MCF 10A (cell line): ENCODE measurements around the gene CR1. TPM values are rescaled to one million over a fixed set of nuclear protein-coding genes. Genes with fewer than 3 reads are reported as not detected.

ENCODE experiments used
- Bru-seq: library from RNA; stranded (reverse); fragments of 400-500 nt; gene quantifications from one replicate; lab custom pipeline; 2021; lab: Mats Ljungman, UMichigan
- BruChase-seq, 2 experiments: library from RNA; stranded (reverse); fragments of 400-500 nt; gene quantifications; one replicate each; lab custom pipeline; 2021; lab: Mats Ljungman, UMichigan
- BruUV-seq: library from RNA; stranded (reverse); fragments of 400-500 nt; replicated peaks from 2 replicates; lab custom pipeline; 2021; lab: Mats Ljungman, UMichigan
- CTCF ChIA-PET: fragments of 300-600 bp; sonication (Branson Sonifier 250); formaldehyde crosslinking; extraction: SDS; loops from one replicate; lab custom pipeline; 2021; ENCODE audit warnings: antibody characterized with exemption, inconsistent platforms; lab: Yijun Ruan, JAX
- POLR2A ChIA-PET: fragments of 300-600, 350-650 bp; sonication (Branson Sonifier 250); formaldehyde crosslinking; extraction: SDS; loops from one replicate; lab custom pipeline; 2020; ENCODE audit warnings: antibody characterized with exemption, inconsistent platforms; lab: Yijun Ruan, JAX
- DNase-seq: peaks from one replicate; pipeline ENCODE4 v3.0.0-alpha.2; 2018; ENCODE audit not compliant: unreplicated experiment
- H3K27ac Mint-ChIP-seq: one replicate; pipeline ENCODE4 v1.8.0; 2022; ENCODE audit warnings: mild to moderate bottlenecking, low read depth, mixed read lengths; ENCODE audit not compliant: unreplicated experiment
- H3K27me3 Mint-ChIP-seq: one replicate; pipeline ENCODE4 v1.8.0; 2022; ENCODE audit warnings: mixed read lengths; ENCODE audit not compliant: insufficient read depth, unreplicated experiment
- H3K36me3 Mint-ChIP-seq: one replicate; pipeline ENCODE4 v1.8.0; 2022; ENCODE audit warnings: mild to moderate bottlenecking, moderate library complexity, mixed read lengths; ENCODE audit not compliant: insufficient read depth, unreplicated experiment
- H3K4me1 Mint-ChIP-seq: one replicate; pipeline ENCODE4 v1.8.0; 2022; ENCODE audit warnings: mixed read lengths; ENCODE audit not compliant: insufficient read depth, unreplicated experiment
- H3K4me3 Mint-ChIP-seq: one replicate; pipeline ENCODE4 v1.8.0; 2022; ENCODE audit warnings: mild to moderate bottlenecking, moderate library complexity, mixed read lengths; ENCODE audit not compliant: unreplicated experiment
- H3K9me3 Mint-ChIP-seq: one replicate; pipeline ENCODE4 v1.8.0; 2022; ENCODE audit warnings: mixed read lengths; ENCODE audit not compliant: unreplicated experiment
- intact Hi-C: fragments of 100-400 bp; cut with micrococcal nuclease; formaldehyde crosslinking; loops from 2 replicates; pipeline ENCODE4 v1.14.1; 2022
- long read RNA-seq: library from polyadenylated mRNA; stranded (forward); transcript quantifications from one replicate; pipeline ENCODE4 v2.0.0, GENCODE V29; 2022
- total RNA-seq: library from RNA; stranded (reverse); gene quantifications from 2 replicates; pipeline ENCODE4 v1.2.3, GENCODE V29; 2022
- TF ChIP-seq, protein P1 (sequence below): fragments of 200-600 bp; IDR thresholded peaks from one replicate; pipeline ENCODE4 v1.8.0; 2022; ENCODE audit warnings: antibody characterized with exemption, mild to moderate bottlenecking; ENCODE audit not compliant: unreplicated experiment

The CR1 gene
- not detected in 2 replicates for total RNA-seq
- Bru-seq, nascent RNA: not detected
- BruChase-seq, experiment 1, labeled RNA remaining after a 6-hour chase: percentile 1 among the genes with signal in this experiment
- percentile 2 among the genes with signal in this experiment for BruChase-seq, experiment 2, labeled RNA remaining after a 2-hour chase
- long read RNA-seq: 0 reads

- intact Hi-C loops: loop anchor here (5.0 kb wide), 2 partner anchors 174 to 176 kb away; partner anchors contain the start of gene CD55
- H3K27ac Mint-ChIP-seq: no peak within 1 kb of the TSS
- CTCF ChIA-PET: interaction anchor here (0.7 to 1.7 kb wide), 8 partner anchors 34 to 446 kb away, joined by 3 to 6 read pairs (median 4); no protein-coding TSS in a partner anchor
These were observed at the start of gene CR1 for GRCh38 chr1:207495801-207496792. TSS of gene CR1 (plus strand) at chr1:207496157. CDS start at chr1:207496268, 111 bp downstream.

GRCh38 chr1:207453710-207454045, 42.3 kb upstream of the CR1 start:
- H3K27ac Mint-ChIP-seq: no peak overlapping the region
- H3K4me3 Mint-ChIP-seq: peak overlapping the region; percentile 39
- DNase-seq: no peak
- no TSS peak for BruUV-seq
- H3K4me1 Mint-ChIP-seq: no peaks in the 10 kb centered on the region
- H3K9me3 Mint-ChIP-seq: no peaks in the 10 kb centered on the region
- POLR2A ChIA-PET: interaction anchor here (0.9 kb wide), 1 partner anchor 132 kb away, joined by 4 read pairs; no protein-coding TSS in a partner anchor
- TF ChIP-seq, protein P1, sequence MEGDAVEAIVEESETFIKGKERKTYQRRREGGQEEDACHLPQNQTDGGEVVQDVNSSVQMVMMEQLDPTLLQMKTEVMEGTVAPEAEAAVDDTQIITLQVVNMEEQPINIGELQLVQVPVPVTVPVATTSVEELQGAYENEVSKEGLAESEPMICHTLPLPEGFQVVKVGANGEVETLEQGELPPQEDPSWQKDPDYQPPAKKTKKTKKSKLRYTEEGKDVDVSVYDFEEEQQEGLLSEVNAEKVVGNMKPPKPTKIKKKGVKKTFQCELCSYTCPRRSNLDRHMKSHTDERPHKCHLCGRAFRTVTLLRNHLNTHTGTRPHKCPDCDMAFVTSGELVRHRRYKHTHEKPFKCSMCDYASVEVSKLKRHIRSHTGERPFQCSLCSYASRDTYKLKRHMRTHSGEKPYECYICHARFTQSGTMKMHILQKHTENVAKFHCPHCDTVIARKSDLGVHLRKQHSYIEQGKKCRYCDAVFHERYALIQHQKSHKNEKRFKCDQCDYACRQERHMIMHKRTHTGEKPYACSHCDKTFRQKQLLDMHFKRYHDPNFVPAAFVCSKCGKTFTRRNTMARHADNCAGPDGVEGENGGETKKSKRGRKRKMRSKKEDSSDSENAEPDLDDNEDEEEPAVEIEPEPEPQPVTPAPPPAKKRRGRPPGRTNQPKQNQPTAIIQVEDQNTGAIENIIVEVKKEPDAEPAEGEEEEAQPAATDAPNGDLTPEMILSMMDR: no peak
- peaks cover 53% of the 10 kb centered on the region for H3K27me3 Mint-ChIP-seq
- CTCF ChIA-PET: interaction anchor here (0.6 to 2.0 kb wide), 3 partner anchors 16 to 45 kb away, joined by 3 to 7 read pairs (median 7); no protein-coding TSS in a partner anchor
- intact Hi-C loops: no loop called here
- H3K36me3 Mint-ChIP-seq: no peaks in the 10 kb centered on the region

More at GRCh38 chr1:207495801-207496792, at the start of gene CR1:
- no TSS peak for BruUV-seq
- peaks cover 33% of the 10 kb centered on the region for H3K27me3 Mint-ChIP-seq
- no peak for DNase-seq
- POLR2A ChIA-PET: interaction anchor here (0.7 kb wide), 1 partner anchor 8 kb away, joined by 3 read pairs; no protein-coding TSS in a partner anchor
- TF ChIP-seq, protein P1: no peak
- no peaks in the 10 kb centered on the region for H3K9me3 Mint-ChIP-seq
- no peaks in the 10 kb centered on the region for H3K4me1 Mint-ChIP-seq
- no peaks in the 10 kb centered on the region for H3K36me3 Mint-ChIP-seq
- no peak within 1 kb of the TSS for H3K4me3 Mint-ChIP-seq

DNA sequence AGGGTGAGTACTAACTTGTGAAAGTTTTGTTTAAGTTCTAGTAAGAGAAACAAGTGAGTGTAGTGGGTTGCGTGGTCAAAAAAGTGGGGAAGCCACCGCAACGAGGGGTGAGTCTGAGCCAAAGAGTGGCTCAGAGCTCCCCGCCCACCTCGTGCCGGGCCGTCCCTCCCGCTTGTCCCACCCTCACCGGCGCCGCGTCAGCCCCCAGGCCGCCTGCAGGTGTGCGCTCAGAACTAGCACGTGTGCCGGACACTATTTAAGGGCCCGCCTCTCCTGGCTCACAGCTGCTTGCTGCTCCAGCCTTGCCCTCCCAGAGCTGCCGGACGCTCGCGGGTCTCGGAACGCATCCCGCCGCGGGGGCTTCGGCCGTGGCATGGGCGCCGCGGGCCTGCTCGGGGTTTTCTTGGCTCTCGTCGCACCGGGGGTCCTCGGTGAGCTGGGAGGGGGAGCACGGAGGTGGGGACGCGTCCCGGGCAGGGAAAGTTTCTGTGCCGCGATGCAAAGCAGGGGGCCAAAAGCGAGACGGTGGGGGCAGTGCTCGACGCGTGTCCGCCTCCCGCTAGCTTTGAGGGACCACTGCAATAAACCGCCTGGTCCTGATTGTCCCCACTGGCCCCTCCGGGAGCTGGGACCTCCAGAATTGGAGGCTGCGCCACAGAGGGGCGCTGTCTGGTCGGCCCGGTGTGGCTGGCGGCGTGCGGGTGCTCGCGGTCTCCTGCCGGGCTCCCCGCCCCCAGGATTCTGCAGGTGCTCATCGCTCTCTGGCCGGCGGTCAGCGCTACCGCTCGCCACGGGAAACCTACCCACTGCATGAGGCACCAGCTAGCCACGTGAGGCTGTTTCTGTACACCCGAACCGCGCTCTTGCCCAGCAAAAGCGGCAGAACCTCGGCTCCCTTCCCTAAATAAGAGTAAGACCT, 41.7 kb upstream of the CR1 start, which contains the start of gene CR2:
CR2 (plus strand) TSS at position 283 of the 919 bp plus-strand sequence; CDS start at position 374, 91 bp downstream.
- H3K9me3 Mint-ChIP-seq: no peaks in the 10 kb centered on the region
- H3K4me3 Mint-ChIP-seq: peak within 1 kb of the TSS; percentile 39
- H3K4me1 Mint-ChIP-seq: no peaks in the 10 kb centered on the region
- TF ChIP-seq, protein P1: no peak
- intact Hi-C loops: no loop called here
- peak; percentile 72 for DNase-seq
- no peak within 1 kb of the TSS for H3K27ac Mint-ChIP-seq
- ChIA-PET POLR2A (interaction anchor here (0.9 to 1.6 kb wide), 4 partner anchors 9 to 132 kb away, joined by 3 to 6 read pairs (median 4); no protein-coding TSS in a partner anchor), CTCF (interaction anchor here (0.5 to 2.0 kb wide), 10 partner anchors 9 to 1539 kb away, joined by 3 to 7 read pairs (median 3); no protein-coding TSS in a partner anchor)
- no peaks in the 10 kb centered on the region for H3K36me3 Mint-ChIP-seq
- peaks cover 49% of the 10 kb centered on the region for H3K27me3 Mint-ChIP-seq
- BruUV-seq: no TSS peak
